ENCODE measurements around the gene PLAC1. TPM values are rescaled to one million over a fixed set of nuclear protein-coding genes. Genes with fewer than 3 reads are reported as not detected.

The PLAC1 gene
- total RNA-seq, 1 experiment from 2014 or later = 0.34 TPM

GRCh38 chrX:134659761-134660160 lies 1.5 kb upstream of the PLAC1 start:
- ChIA-PET RAD21 (ENCODE audit: low non-redundant PET in 1 of 2, low total read pairs in 2 of 2, uncharacterized antibody in 2 of 2, unreplicated experiment in 2 of 2) (no interaction called here), POLR2A (no interaction called here), CTCF (no interaction called here)
- DNase-seq (ENCODE audit: low read depth, low spot score) (no peak), ATAC-seq (no peak)
- Histone ChIP-seq H4K20me1 (ENCODE audit: insufficient read depth) (no peaks in the 10 kb centered on the region), H3K4me1 (ENCODE audit: control insufficient read depth in 1 of 2, insufficient read depth in 2 of 2, low read length in 2 of 2) (no peaks in the 10 kb centered on the region), H3K4me2 (ENCODE audit: low read length) (no peak overlapping the region), H3K9me3 (ENCODE audit: control insufficient read depth in 1 of 2, insufficient read depth in 1 of 2, low read depth in 1 of 2, low read length in 2 of 2) (no peaks in the 10 kb centered on the region), H2AFZ (ENCODE audit: low read depth, low read length, poor library complexity, severe bottlenecking) (no peak overlapping the region), H3K9me2 (ENCODE audit: insufficient read depth) (no peaks in the 10 kb centered on the region), H3K27ac (ENCODE audit: low read depth, low read length) (no peak overlapping the region), H3K79me2 (ENCODE audit: insufficient read depth, low read length) (no peaks in the 10 kb centered on the region), H3K9ac (ENCODE audit: low read length) (no peak overlapping the region), H3K36me3 (ENCODE audit: control insufficient read depth in 1 of 2, insufficient read depth in 2 of 2, low read length in 2 of 2) (no peaks in the 10 kb centered on the region), H3K4me3 (replicated peaks in 1 of 2; ENCODE audit: low read depth in 1 of 2, low read length in 2 of 2) (no peak overlapping the region), H3K27me3 (ENCODE audit: insufficient read depth, low read length) (no peaks in the 10 kb centered on the region)
- BruUV-seq (replicated peaks) = no TSS peak
- TF ChIP-seq YY1 (IDR thresholded peaks at IDR 0.05; ENCODE audit: extremely low read depth, insufficient replicate concordance, low read depth, low read length) (no peak), EZH2phosphoT487 (IDR thresholded peaks at IDR 0.05; ENCODE audit: borderline replicate concordance) (no peak), EGR1 (IDR thresholded peaks at IDR 0.05; ENCODE audit: low read depth) (no peak), ZNF274 (IDR thresholded peaks at IDR 0.05; ENCODE audit: low read depth, low read length) (no peak), REST (IDR thresholded peaks at IDR 0.05; ENCODE audit: low read depth) (no peak), ZBTB33 (IDR thresholded peaks at IDR 0.05; ENCODE audit: extremely low read depth, insufficient replicate concordance, low read length) (no peak), FOSL1 (IDR thresholded peaks at IDR 0.05; ENCODE audit: low read depth) (no peak), EZH2 (IDR thresholded peaks at IDR 0.05) (no peak), SP1 (IDR thresholded peaks at IDR 0.05; ENCODE audit: low read depth) (no peak), SRF (IDR thresholded peaks at IDR 0.05; ENCODE audit: low read depth) (no peak), CTCF (IDR thresholded peaks at IDR 0.05 in 2 of 3, conservative IDR thresholded peaks at IDR 0.05 in 1 of 3; ENCODE audit: borderline replicate concordance in 1 of 3, insufficient read depth in 1 of 3, low read depth in 2 of 3, low read length in 2 of 3) (no peak), SIN3A (IDR thresholded peaks at IDR 0.05; ENCODE audit: low read depth) (no peak), CEBPB (IDR thresholded peaks at IDR 0.05; ENCODE audit: low read depth) (no peak), JUND (IDR thresholded peaks at IDR 0.05) (no peak), POLR2A (IDR thresholded peaks at IDR 0.05; ENCODE audit: borderline replicate concordance, extremely low read depth, insufficient read depth, insufficient read length) (no peak), POLR2AphosphoS5 (IDR thresholded peaks at IDR 0.05; ENCODE audit: low read depth, low read length) (no peak), CBX3 (IDR thresholded peaks at IDR 0.05; ENCODE audit: low read depth) (no peak), ZFX (IDR thresholded peaks at IDR 0.05) (no peak), ELF1 (IDR thresholded peaks at IDR 0.05; ENCODE audit: borderline replicate concordance, low read depth) (no peak), ATF3 (IDR thresholded peaks at IDR 0.05) (no peak)
- intact Hi-C loops (cut with micrococcal nuclease) = no loop called here
